NCI-H128 (cell line): ENCODE results near the gene COPZ2.
A peak's percentile ranks its signal among the peaks of the same experiment; 100 is the strongest.
"Not testable (repeated sequence)": the region's sequence is repeated elsewhere in the genome, so short reads cannot be mapped to it uniquely, and the experiment has no call there.

Source experiments
- DNase-seq: peaks from one replicate; lab custom pipeline; 2025; ENCODE audit not compliant: unreplicated experiment; lab: John Stamatoyannopoulos, UW

The COPZ2 gene

DNA sequence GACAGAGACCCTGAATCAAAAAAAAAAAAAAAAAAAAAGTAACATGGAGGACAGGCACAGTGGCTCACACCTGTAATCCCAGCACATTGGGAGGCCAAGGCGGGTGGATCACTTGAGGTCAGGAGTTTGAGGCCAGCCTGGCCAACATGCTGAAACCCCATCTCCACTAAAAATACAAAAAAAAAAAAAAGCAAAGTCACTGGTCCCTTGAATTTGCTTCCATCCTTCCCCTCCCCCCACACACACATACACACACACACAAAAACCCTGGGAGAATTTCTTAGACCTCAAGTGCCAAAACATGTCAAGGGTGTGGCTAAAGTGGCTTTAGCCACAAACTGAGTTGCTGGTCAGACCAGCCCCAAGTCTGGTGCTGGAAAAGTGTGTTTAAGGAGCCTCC lies 49.2 kb downstream of the COPZ2 start:
- not testable (repeated sequence) for DNase-seq

DNA sequence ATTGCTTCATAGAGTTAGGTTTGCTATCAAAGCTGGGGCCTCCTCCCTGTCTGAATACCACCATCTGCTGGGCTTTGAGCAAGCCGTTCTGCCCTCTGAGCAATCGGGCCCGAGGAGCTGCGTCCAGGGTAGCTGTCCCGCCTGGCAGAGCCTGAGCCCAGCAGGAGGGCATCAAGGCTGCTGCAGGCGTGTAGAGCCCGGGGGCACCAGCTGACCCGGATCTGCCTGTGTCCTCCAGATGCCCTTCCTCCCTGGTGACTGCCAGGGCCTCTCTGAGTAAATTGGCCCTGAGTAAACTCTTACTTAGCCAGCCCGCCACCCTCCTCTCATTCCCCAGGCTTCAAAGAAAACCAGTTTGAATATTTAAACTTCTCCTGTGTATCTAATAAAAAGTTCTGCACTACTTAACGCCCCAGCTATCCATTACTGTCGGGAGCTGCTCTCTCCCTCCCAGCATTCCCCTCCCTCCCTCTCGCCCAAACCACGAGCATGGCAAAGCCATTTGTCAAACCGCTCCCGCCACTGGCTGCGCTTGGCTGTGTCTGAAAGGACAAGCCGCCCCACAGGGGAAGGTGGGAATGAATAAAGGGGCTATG lies 50.3 kb downstream of the COPZ2 start:
- DNase-seq: no peak

DNA sequence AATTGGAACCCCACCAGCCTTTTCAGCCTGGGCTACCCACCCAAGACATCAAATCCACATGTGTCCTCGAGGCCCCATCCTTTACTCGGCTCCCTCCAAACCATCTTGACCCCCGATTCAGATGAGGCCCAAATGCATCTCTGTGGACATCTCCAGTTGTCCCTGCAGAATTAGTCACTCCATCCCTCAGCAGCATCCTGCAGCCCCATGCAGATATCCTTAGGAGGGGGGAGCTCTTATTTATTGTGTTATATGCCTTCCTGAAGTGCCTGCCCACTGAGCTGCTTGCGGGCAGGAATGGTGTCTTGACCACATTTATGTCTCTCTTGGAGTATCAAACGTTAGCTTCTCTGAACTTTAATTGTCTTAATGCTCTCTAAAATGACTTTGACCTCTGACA lies 51.1 kb downstream of the COPZ2 start:
- DNase-seq: no peak

DNA sequence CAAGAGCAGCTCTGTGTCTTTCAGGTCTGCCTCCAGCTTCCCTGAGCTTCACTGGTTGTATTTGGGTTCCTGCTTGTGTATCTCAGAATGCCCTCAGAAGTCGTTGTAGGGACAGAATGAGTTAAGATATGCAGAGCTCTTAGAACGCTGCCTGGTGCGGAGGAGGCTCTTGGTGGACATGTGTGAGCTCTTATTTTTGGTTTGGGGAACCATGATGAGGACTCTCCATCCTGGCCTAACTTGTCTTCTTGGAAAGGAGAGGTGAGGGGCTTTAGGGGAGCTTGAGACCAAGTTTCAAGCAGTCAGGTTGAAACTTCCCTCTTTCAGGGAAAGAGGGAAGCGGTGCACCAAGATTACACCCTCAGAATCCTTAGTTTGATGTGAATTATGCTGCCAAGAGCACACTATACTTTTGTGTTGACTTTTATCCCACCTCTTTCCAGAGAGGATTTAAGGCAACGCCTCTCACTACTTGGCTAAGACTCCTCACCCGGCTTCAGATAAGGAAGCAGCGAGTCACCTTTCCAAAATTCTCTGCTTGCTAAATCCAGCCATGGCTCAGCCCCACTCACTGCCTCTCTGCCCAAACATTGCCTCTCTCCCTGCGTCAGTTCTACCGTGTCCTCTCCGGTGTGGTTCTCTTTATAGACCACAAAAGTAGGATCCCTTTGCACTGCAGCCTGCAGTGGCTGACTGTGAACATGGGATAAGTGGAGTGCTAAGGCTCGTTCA lies 53.9 kb downstream of the COPZ2 start:
- DNase-seq: no peak

DNA sequence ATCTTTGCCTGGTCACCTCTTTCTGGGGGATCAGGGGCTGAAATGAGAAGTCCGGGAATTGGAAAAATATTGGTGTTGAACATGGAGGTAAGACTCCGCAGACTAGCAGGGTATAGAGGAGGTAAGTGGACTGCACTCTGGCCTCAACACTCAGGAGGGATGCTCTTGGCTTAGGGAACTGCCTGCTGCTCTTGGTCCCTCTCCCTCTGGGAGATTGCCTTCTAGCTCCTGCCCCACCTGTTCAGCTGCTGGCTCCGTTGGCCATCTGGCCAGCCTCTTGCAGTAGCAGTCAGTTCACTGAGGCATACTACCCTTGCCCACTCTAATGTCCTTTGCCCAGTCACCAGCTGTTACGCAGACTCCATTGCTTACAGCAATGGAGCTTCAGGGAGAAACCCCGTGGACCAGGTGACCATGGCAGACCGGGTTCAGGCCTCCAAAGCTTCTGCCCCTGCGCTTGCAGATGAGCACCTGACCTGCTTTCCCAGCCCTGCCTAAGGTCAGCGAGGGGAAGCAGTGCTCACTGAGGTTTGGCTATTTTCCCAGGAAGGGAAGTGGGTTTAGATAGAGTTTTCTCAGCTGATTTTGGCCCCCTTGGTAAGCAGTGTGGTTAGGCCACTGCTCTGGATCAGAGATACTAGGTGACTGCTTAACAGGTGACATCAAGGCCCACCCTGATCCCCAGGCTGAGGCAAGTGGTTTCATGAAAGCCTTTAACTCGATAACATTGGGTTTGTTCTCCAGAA lies 54.8 kb downstream of the COPZ2 start:
- DNase-seq: no peak

DNA sequence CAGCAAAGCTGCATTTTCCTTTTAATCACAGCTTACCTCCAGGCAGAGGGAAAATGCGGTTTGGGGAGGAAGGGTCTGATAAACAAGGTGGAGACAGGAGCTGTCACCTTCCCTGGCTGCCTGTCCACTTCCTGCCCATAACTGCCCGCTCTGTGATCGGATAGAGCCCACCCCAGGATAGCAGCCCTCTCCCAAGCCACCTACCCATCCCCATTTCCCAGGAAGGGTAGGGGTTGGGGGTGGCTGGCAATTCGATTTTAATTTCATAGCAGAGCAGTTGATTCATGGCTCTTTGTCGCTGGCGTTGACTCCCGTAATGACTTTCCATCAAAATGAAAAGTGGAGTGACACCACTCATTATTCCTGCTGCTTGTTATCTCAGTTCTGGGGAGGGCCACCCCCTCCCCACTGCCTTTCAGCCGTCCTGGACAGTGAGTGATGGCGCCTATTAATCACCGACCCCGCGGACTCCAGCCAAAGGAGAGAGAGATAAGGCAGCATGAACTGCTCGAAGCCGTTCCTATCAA lies 55.4 kb downstream of the COPZ2 start:
- no peak for DNase-seq

DNA sequence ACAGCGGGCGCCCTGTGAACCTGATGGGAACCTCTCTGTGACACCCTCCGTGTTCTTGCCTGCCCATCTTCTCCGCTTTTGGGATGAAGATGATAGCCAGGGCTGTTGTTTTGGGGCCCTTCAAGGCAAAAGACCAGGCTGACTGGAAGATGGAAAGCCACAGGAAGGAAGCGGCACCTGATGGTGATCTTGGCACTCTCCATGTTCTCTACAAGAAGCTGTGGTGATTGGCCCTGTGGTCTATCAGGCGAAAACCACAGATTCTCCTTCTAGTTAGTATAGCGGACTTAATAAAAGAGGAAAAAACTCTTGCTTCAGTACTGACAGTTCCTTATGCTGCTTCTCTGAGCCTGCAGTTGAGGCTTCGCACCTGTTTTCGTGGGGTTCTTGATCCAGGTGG lies 56.1 kb downstream of the COPZ2 start:
- no peak for DNase-seq

DNA sequence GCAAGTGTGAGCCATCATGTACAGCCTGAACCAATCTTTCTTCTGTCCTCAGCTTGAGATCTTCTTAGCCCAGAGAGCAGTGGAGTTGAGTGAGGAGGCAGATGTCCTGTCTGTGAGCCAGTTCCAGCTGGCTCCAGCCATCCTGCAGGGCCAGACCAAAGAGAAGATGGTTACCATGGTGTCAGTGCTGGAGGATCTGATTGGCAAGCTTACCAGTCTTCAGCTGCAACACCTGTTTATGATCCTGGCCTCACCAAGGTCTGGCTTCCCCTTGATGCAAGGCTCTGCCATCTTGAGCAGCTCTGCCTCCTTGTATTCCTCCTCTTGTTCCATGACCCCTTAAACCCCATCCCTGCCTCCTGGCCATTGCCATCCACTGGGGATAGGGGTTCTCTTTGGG lies 57.1 kb downstream of the COPZ2 start:
- DNase-seq: no peak

DNA sequence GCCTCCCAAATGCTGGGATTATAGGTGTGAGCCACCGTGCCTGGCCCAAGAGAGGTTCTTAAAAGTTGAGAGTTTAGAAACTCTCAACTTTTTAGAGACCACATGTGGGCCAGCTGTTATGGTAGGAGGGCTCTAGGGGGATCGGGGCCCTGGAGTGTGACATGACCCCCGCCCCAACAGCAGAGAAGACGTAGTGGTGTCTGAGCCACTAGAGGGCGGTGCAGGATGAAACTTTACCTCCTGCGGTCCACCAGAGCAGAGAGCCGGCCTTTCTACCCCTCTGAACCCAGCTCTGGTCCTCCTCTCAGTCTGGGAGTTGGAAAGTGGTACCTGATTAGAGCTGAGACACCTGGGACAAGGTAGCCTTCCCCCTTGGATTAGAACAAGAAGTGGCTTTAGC lies 59.3 kb downstream of the COPZ2 start:
- peak; percentile 23 for DNase-seq
